GM18861 (cell line): ENCODE measurements around the gene CFAP43.
"Not testable (repeated sequence)": the region's sequence is repeated elsewhere in the genome, so short reads cannot be mapped to it uniquely, and the experiment has no call there.

Experiments
- ATAC-seq: cut with Tn5 transposase; IDR thresholded peaks from one replicate; pipeline ENCODE4 v1.9.1; 2021; ENCODE audit not compliant: unreplicated experiment

CFAP43 gene

GRCh38 chr10:104232613-104233102 is 494 bp upstream of the CFAP43 start:
- no peak for ATAC-seq

- ATAC-seq = no peak
Observed at GRCh38 chr10:104230490-104230889, 1.7 kb downstream of the CFAP43 start.

DNA sequence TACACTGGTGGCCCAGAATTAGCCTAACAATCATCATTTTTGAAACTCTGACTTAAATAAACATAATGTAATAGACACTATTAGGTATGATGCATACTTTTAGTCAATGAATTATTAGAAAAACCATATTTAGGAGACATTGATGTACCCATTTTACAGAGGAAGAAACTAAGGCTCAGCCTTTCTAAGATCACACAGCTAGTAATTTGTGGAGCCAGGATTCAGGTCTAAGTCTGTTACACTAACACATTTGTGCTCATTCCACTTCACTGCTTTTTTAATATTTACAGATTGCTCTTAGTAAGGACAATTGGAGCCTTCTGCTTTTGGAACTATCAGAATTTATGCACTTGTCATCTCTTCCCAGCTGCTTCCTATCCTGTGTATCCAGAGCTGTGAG is 8.9 kb downstream of the CFAP43 start:
- no peak for ATAC-seq

DNA sequence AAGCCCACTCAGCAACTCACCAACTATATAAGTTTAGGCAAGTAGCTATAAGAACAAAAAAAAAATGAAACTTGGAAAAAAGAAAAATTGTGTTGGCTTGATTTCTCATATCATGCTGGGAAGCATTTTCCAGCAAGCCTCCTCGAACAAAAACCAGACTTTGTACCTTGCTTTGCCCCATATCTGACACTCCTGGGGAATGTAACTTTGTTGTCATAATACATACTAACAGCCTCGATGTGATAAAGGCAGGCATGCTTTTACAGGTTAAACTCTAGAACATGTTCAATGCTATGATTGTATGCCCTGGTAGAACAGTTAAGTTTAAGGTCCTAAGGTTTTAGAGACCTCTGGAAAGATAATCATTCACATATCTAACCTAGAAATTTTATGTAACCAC is 11.6 kb downstream of the CFAP43 start:
- ATAC-seq = no peak

DNA sequence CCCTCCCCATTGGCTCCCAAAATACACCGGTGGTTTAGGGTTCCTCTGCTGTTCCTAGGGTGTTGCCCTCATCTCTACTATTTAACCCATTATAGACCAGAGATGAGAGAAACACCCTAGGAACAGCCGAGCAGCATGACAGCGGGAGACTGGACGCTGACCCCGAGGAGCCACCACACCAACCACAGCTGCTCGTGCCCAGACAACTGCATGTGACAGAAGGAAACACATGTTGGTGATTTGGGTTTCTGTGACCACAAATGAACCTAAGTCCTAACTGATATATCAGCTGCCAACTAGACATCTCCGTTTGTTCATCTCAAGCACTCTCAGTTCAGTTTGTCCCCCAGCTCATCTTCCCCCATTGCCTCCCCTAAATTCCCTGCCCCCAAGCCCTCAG is 13.4 kb downstream of the CFAP43 start:
- no peak for ATAC-seq

GRCh38 chr10:104216631-104217030 is 15.5 kb downstream of the CFAP43 start:
- no peak for ATAC-seq

- ATAC-seq = no peak
Observed at GRCh38 chr10:104209575-104210198, 22.5 kb downstream of the CFAP43 start.

- ATAC-seq = no peak
Observed at GRCh38 chr10:104208730-104209129, 23.4 kb downstream of the CFAP43 start.

DNA sequence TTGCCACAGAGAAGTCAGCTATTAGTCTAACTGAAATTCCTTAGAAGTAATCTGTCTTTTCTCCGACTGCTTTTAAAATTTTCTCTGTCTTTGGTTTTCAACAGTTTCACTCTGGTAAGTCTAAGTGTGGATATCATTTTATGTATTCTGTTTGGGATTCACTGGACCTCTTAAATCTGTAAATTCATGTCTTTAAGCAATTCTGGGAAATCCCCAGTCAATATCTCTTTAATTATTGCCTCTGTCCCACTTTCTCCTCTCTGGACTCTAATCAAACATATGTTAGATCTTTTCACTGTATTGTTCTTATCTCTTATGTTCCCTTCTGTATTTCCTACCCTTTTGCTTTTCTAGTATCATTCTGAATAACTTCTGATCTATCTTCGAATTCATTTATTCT is 29.9 kb downstream of the CFAP43 start:
- no peak for ATAC-seq

GRCh38 chr10:104201636-104202035 is 30.5 kb downstream of the CFAP43 start:
- ATAC-seq = no peak

GRCh38 chr10:104199567-104199966 is 32.6 kb downstream of the CFAP43 start:
- no peak for ATAC-seq

DNA sequence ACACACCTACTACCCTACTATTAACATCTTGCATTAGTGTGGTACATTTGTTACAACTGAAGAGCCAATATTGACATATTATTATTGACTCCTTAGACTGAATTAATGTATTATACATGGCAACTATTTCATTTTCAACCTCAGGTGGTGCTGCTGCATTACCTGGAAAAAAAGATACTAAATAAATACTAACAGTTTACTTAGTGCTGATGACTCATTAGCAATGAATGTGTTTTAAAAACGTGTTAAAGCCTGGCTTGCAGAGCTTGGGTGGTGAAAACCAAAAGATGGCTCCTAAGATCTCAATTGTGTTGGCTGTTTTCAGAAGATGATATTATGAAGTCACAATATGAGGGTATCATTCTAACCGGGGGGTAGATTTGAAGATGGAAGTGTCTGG is 34.8 kb downstream of the CFAP43 start:
- no peak for ATAC-seq

GRCh38 chr10:104195706-104196105 is 36.5 kb downstream of the CFAP43 start:
- ATAC-seq = no peak

DNA sequence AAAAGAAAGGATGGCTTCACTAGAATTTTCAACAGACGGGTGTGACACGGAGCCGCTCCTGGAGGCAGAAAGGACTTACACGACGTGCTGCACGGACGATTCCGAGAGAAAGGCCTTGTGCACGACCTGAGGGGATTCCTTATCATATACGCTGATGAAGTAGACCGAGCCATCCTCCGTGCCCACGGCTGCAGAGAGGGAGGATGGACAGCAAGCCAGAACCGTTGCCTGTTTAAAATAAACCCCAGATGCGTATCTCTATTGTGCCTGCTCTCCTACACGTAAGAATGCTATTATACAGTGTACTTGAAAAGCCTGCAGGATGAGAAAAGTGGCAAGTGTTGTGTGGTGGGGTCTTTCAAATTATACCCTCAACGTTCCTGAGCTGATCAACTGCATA is 38.4 kb downstream of the CFAP43 start:
- no peak for ATAC-seq

GRCh38 chr10:104190695-104191094 is 41.5 kb downstream of the CFAP43 start:
- ATAC-seq = no peak

GRCh38 chr10:104183682-104184081 is 48.5 kb downstream of the CFAP43 start:
- ATAC-seq = no peak

DNA sequence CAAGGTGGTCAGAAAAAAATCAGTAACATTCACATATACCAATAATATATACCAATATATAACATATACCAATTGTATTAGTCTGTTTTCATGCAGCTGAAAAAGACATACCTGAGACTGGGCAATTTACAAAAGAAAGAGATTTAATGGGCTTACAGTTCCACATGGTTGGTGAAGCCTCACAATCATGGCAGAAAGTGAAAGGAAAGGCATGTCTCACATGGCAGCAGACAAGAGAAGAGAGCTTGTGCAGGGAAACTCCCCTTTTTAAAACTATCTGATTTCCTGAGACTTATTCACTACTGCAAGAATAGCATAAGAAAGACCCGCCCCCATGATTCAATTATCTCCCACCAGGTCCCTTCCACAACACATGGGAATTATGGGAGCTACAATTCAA is 58.0 kb downstream of the CFAP43 start:
- ATAC-seq = not testable (repeated sequence)

DNA sequence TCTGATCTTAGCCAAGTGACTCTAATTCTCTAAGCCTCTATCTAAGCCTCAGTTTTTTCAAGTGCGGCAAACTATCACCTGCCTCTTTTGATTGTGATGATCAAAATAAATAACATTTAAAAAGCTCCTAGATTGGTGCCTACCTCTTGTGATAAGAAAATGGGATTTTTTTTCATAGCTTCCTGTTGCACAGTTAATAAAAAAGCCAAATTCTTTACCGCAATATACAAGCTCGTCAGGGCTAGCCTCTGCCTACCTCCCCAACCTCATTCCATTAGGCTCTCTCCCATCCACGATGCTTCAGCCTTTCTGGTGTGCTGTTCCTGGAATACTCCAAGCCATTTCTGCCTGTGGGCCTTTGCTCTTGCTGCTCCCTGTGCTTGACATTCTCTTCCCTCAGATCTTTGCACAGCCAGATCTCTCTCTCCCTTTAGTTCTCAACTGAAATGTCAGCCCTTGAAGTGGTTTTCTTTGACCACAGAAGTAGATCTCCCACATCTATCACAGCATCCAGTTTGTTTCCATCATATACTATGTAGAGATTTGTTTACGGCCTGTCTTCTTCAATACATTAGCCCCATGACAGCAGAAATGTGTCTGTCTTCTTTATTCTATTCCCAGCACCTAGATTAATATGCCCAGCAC is 61.4 kb downstream of the CFAP43 start:
- no peak for ATAC-seq

DNA sequence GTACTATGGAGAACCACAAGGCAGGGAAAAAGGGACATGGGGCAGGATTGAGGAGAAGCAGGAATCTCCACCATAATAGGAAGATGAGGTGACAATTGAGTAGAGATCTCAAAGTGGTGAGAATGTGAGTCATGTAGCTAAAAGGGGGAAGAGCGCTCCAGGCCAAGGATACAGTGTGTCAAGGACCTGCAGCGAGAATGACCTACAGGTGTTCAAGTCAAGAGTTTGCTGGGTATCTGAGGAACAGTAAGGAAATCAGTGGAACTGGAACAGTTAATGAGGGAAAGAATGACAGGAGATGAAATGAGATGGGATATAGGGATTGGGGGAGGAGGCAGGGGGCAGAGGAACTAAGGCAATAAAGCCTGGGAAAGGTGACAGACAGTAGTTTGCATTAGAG is 76.6 kb downstream of the CFAP43 start:
- no peak for ATAC-seq

- no peak for ATAC-seq
Observed at GRCh38 chr10:104151737-104152136, 80.4 kb downstream of the CFAP43 start.

GRCh38 chr10:104150139-104150538 is 82.0 kb downstream of the CFAP43 start:
- ATAC-seq = no peak

DNA sequence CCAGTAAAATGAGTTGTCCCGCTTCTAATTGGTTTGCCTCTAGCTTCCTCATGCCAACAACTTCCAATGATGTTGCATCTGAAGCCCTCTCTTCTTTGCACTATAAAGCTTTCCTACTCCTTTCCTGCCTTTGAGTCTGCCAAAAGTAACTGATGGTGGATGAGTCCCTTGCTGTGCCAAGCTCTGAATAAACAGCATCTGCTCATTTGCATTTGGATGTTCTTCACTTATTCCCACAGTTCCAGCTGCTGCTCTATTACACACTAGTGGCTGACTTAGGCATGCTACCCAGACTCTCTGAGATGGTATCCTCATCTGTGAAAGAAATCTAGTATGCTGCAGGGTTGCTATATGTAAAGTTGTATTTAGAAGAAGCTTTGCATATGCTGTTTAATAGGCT is 85.3 kb downstream of the CFAP43 start:
- ATAC-seq = no peak

DNA sequence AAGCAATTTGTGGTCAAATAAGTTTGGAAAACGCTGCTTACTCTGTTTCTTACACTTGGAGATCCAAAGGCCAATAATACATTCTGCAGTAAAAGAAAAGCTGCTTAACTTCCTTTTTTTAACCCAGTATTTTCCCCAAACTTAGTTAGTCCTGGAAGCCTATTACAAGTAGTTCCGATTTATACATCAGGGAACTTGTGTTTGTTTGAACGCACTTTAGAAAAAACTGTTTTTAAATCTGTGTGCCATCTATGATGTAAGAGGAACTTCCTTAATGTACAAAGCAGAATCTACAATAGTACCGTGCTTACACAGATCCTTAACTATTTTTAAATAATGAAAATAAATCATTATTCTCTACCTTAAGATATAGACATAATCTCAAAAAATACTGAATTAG is 87.2 kb downstream of the CFAP43 start:
- no peak for ATAC-seq
